Measurements from ENCODE around the gene GATB.

- no peak for TF ChIP-seq POLR2A (IDR thresholded peaks at IDR 0.05)
- TF ChIP-seq EP300 (IDR thresholded peaks at IDR 0.05), result no peak
- TF ChIP-seq, protein P1, sequence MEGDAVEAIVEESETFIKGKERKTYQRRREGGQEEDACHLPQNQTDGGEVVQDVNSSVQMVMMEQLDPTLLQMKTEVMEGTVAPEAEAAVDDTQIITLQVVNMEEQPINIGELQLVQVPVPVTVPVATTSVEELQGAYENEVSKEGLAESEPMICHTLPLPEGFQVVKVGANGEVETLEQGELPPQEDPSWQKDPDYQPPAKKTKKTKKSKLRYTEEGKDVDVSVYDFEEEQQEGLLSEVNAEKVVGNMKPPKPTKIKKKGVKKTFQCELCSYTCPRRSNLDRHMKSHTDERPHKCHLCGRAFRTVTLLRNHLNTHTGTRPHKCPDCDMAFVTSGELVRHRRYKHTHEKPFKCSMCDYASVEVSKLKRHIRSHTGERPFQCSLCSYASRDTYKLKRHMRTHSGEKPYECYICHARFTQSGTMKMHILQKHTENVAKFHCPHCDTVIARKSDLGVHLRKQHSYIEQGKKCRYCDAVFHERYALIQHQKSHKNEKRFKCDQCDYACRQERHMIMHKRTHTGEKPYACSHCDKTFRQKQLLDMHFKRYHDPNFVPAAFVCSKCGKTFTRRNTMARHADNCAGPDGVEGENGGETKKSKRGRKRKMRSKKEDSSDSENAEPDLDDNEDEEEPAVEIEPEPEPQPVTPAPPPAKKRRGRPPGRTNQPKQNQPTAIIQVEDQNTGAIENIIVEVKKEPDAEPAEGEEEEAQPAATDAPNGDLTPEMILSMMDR (IDR thresholded peaks at IDR 0.05), result no peak
Observed at GRCh38 chr4:151738720-151739517, 21.9 kb downstream of the GATB start.

Data from tibial nerve (tissue), 4 donors.